H1 (cell line): ENCODE data around the gene HLA-E. TPM values are rescaled to one million over a fixed set of nuclear protein-coding genes. Genes with fewer than 3 reads are reported as not detected.
"Not testable (repeated sequence)": the region's sequence is repeated elsewhere in the genome, so short reads cannot be mapped to it uniquely, and the experiment has no call there.

Experiments
- CTCF ChIA-PET: fragments of 300-600 bp; sonication (Branson Sonifier 250); formaldehyde crosslinking; loops from one replicate; lab custom pipeline; 2021; ENCODE audit not compliant: partially characterized antibody; lab: Charles Lee
- POLR2A ChIA-PET: fragments of 300-600 bp; sonication (Branson Sonifier 250); formaldehyde crosslinking; loops from one replicate; lab custom pipeline; 2021; ENCODE audit warnings: inconsistent platforms; ENCODE audit not compliant: partially characterized antibody; lab: Charles Lee
- DNase-seq, 2 experiments: peaks; one replicate each; pipeline versions ENCODE4 v3.0.0 to v3.0.0-alpha.2; 2010 to 2022; ENCODE audit warnings: low spot score in 2 of 2, low read depth in 1 of 2, mixed read lengths in 1 of 2
- FAIRE-seq: peaks from 2 replicates; lab custom pipeline; 2011; peaks lifted over from hg19 to GRCh38; lab: Jason Lieb, UNC
- H2AFZ ChIP-seq: 2 replicates; pipeline ENCODE4 v1.8.1; 2012; ENCODE audit warnings: low read length, inconsistent platforms
- H2AK5ac ChIP-seq: 2 replicates; pipeline ENCODE4 v1.6.1; 2013; ENCODE audit warnings: low read depth, low read length
- H2BK120ac ChIP-seq: replicated peaks from 2 replicates; pipeline ENCODE3; 2013; ENCODE audit warnings: low read depth, low read length, inconsistent platforms
- H2BK12ac ChIP-seq: 2 replicates; pipeline ENCODE4 v1.6.1; 2013; ENCODE audit warnings: low read depth, low read length
- H2BK15ac ChIP-seq: 2 replicates; pipeline ENCODE4 v1.6.1; 2013; ENCODE audit warnings: low read length
- H2BK20ac ChIP-seq: 2 replicates; pipeline ENCODE4 v1.6.1; 2013; ENCODE audit warnings: low read length
- H2BK5ac ChIP-seq: 2 replicates; pipeline ENCODE4 v1.6.1; 2013; ENCODE audit warnings: low read depth, low read length
- H3K14ac ChIP-seq: 2 replicates; pipeline ENCODE4 v1.6.1; 2013; ENCODE audit warnings: inconsistent platforms; ENCODE audit not compliant: insufficient read length
- H3K18ac ChIP-seq: 2 replicates; pipeline ENCODE4 v1.6.1; 2013; ENCODE audit warnings: low read length; ENCODE audit errors: extremely low read depth
- H3K23ac ChIP-seq: 2 replicates; pipeline ENCODE4 v1.6.1; 2013; ENCODE audit warnings: inconsistent platforms; ENCODE audit not compliant: insufficient read length
- H3K23me2 ChIP-seq: 2 replicates; pipeline ENCODE4 v1.6.1; 2013; ENCODE audit warnings: low read depth, low read length
- H3K27ac ChIP-seq: 2 replicates; pipeline ENCODE4 v1.6.1; 2011; ENCODE audit warnings: low read depth, low read length, inconsistent platforms
- H3K27me3 ChIP-seq, 4 experiments: replicated peaks in 1 of 4; 1 replicate in 1 of 4; 2 replicates in 3 of 4; pipeline versions ENCODE4 v1.6.1 to v1.8.1; 2011 to 2013; ENCODE audit warnings: low read length in 3 of 4, mild to moderate bottlenecking in 3 of 4, inconsistent platforms in 2 of 4, mixed read lengths in 2 of 4, moderate library complexity in 1 of 4; ENCODE audit not compliant: control insufficient read depth in 3 of 4, insufficient read depth in 3 of 4; ENCODE audit errors: extremely low read depth in 1 of 4
- H3K36me3 ChIP-seq, 4 experiments: 2 replicates each; pipeline versions ENCODE4 v1.6.1 to v1.8.1; 2011 to 2013; ENCODE audit warnings: mild to moderate bottlenecking in 4 of 4, low read length in 3 of 4, moderate library complexity in 2 of 4, control low read depth in 1 of 4, inconsistent platforms in 1 of 4; ENCODE audit not compliant: insufficient read depth in 4 of 4, control insufficient read depth in 2 of 4
- H3K4ac ChIP-seq: replicated peaks from 2 replicates; pipeline ENCODE3; 2013; ENCODE audit warnings: low read length, low read depth, mixed read lengths, inconsistent platforms; ENCODE audit not compliant: insufficient read length
- H3K4me1 ChIP-seq, 4 experiments: replicated peaks in 1 of 4; 1 replicate in 1 of 4; 2 replicates in 3 of 4; pipeline versions ENCODE4 v1.6.1 to v1.8.1; 2011 to 2013; ENCODE audit warnings: low read length in 3 of 4, inconsistent platforms in 2 of 4, mixed read lengths in 1 of 4; ENCODE audit not compliant: insufficient read depth in 4 of 4, control insufficient read depth in 3 of 4
- H3K4me2 ChIP-seq, 2 experiments: 2 replicates each; pipeline versions ENCODE4 v1.6.1 to v1.8.1; 2011 to 2013; ENCODE audit warnings: low read depth in 2 of 2, low read length in 2 of 2, control low read depth in 1 of 2, inconsistent platforms in 1 of 2, mild to moderate bottlenecking in 1 of 2; ENCODE audit not compliant: insufficient read depth in 1 of 2
- H3K4me3 ChIP-seq, 4 experiments: fragments of 200-600, 300-600 bp in 1 of 4; sonication (generic), shearing (Covaris generic), sonication (Bioruptor Twin) in 1 of 4; 2 replicates each; pipeline versions ENCODE4 v1.5.1 to v1.8.1; 2011 to 2016; ENCODE audit warnings: low read length in 4 of 4, low read depth in 3 of 4, control low read depth in 2 of 4, inconsistent platforms in 2 of 4, mild to moderate bottlenecking in 2 of 4, mixed read lengths in 1 of 4, moderate library complexity in 1 of 4; ENCODE audit not compliant: insufficient read depth in 2 of 4; ENCODE audit errors: extremely low read depth in 1 of 4
- H3K56ac ChIP-seq: replicated peaks from 2 replicates; pipeline ENCODE3; 2013; ENCODE audit warnings: low read depth, mild to moderate bottlenecking, mixed read lengths, low read length, inconsistent platforms; ENCODE audit not compliant: insufficient read length
- H3K79me1 ChIP-seq: 2 replicates; pipeline ENCODE4 v1.6.1; 2013; ENCODE audit warnings: low read depth, low read length, control low read depth
- H3K79me2 ChIP-seq, 2 experiments: 2 replicates each; pipeline versions ENCODE4 v1.6.1 to v1.8.1; 2012 to 2013; ENCODE audit warnings: low read length in 2 of 2, mild to moderate bottlenecking in 2 of 2, inconsistent platforms in 1 of 2; ENCODE audit not compliant: insufficient read depth in 2 of 2, control insufficient read depth in 1 of 2
- H3K9ac ChIP-seq, 4 experiments: replicated peaks in 1 of 4; 1 replicate in 1 of 4; 2 replicates in 3 of 4; pipeline versions ENCODE4 v1.6.1 to v1.8.1; 2011 to 2013; ENCODE audit warnings: low read depth in 3 of 4, low read length in 3 of 4, control low read depth in 2 of 4, mild to moderate bottlenecking in 2 of 4, moderate library complexity in 2 of 4, inconsistent platforms in 1 of 4; ENCODE audit errors: extremely low read depth in 1 of 4
- H3K9me3 ChIP-seq, 2 experiments: 2 replicates each; pipeline versions ENCODE4 v1.6.1 to v1.8.1; 2012 to 2013; ENCODE audit warnings: mild to moderate bottlenecking in 2 of 2, moderate library complexity in 2 of 2, control low read depth in 1 of 2, inconsistent platforms in 1 of 2, low read depth in 1 of 2, low read length in 1 of 2, mixed read lengths in 1 of 2; ENCODE audit not compliant: insufficient read depth in 2 of 2
- H4K20me1 ChIP-seq, 2 experiments: replicated peaks in 1 of 2; 2 replicates each; pipeline versions ENCODE3 to v1.8.1; 2011 to 2013; ENCODE audit warnings: inconsistent platforms in 2 of 2, low read length in 2 of 2, mild to moderate bottlenecking in 1 of 2; ENCODE audit not compliant: insufficient read depth in 2 of 2, control insufficient read depth in 1 of 2
- H4K5ac ChIP-seq: 2 replicates; pipeline ENCODE4 v1.6.1; 2013; ENCODE audit warnings: low read length, low read depth, mixed read lengths, inconsistent platforms; ENCODE audit not compliant: insufficient read length
- H4K8ac ChIP-seq: 2 replicates; pipeline ENCODE4 v1.8.0; 2013; ENCODE audit warnings: mild to moderate bottlenecking, moderate library complexity, low read length, inconsistent platforms; ENCODE audit not compliant: insufficient read depth; ENCODE audit errors: extremely low read depth
- H4K91ac ChIP-seq: replicated peaks from 2 replicates; pipeline ENCODE3; 2013; ENCODE audit warnings: low read length, mixed read lengths, inconsistent platforms; ENCODE audit not compliant: insufficient read length
- CTCF ChIP-seq, 3 experiments: IDR thresholded peaks; 1 replicate in 2 of 3; 2 replicates in 1 of 3; pipeline versions ENCODE4 v1.5.1 to v1.6.1; 2011; ENCODE audit warnings: low read length in 3 of 3, mild to moderate bottlenecking in 3 of 3, inconsistent platforms in 2 of 3, low read depth in 1 of 3, moderate library complexity in 1 of 3; ENCODE audit not compliant: insufficient read depth in 1 of 3; ENCODE audit errors: control extremely low read depth in 1 of 3
- MAX ChIP-seq: IDR thresholded peaks from 2 replicates; pipeline ENCODE4 v1.6.1; 2012; ENCODE audit warnings: inconsistent platforms
- RAD21 ChIP-seq, 2 experiments: IDR thresholded peaks in 1 of 2; conservative IDR thresholded peaks in 1 of 2; 2 replicates each; pipeline ENCODE4 v1.6.1; 2011; ENCODE audit warnings: low read depth in 2 of 2, low read length in 2 of 2, improper control_type of control experiment in 1 of 2, inconsistent platforms in 1 of 2, mild to moderate bottlenecking in 1 of 2, moderate library complexity in 1 of 2
- SIN3A ChIP-seq, 2 experiments: IDR thresholded peaks in 1 of 2; conservative IDR thresholded peaks in 1 of 2; 2 replicates each; pipeline ENCODE4 v1.6.1; 2011 to 2012; ENCODE audit warnings: low read length in 2 of 2, improper control_type of control experiment in 1 of 2, low read depth in 1 of 2, mild to moderate bottlenecking in 1 of 2
- WGBS, 2 experiments: shearing (Covaris generic) in 1 of 2; methylation state at CpG; one replicate each; pipeline versions ENCODE4 v1.1.6 to v1.1.7; 2013 to 2015; ENCODE audit warnings: low lambda C conversion rate in 2 of 2, mixed read lengths in 2 of 2, inconsistent platforms in 1 of 2, low coverage in 1 of 2, missing lambda C conversion rate in 1 of 2; ENCODE audit not compliant: insufficient replicate concordance in 2 of 2, insufficient coverage in 1 of 2, insufficient read length in 1 of 2; ENCODE audit errors: extremely low coverage in 1 of 2, missing lambda C conversion rate in 1 of 2; 5-methylcytosine and 5-hydroxymethylcytosine counted together
- polyA plus RNA-seq, 7 experiments: library from polyadenylated mRNA; depleted of rRNA in 3 of 7; stranded (reverse) in 5 of 7; unstranded in 2 of 7; fragments of >200 nt in 5 of 7; fragments of 200-250 nt in 2 of 7; gene quantifications; 1 replicate in 5 of 7; 2 replicates in 1 of 7; 4 replicates in 1 of 7; pipeline versions ENCODE4 v1.2.1 to v1.2.3, GENCODE V29; 2011 to 2013; ENCODE audit warnings: missing spikeins in 2 of 7, mixed read lengths in 2 of 7
- total RNA-seq: library from RNA; stranded (reverse); fragmentation: NEBNext Ultra II Directional; extraction: Animal tissue kit (Norgen Biotek cat#: 25700); gene quantifications from 2 replicates; pipeline ENCODE4 v1.2.1, GENCODE V29; 2021

HLA-E gene
- total and polyA plus RNA-seq, 2 of the 8 experiments (the other 6 are each of a cell fraction or from before 2014, with no cell fraction given) = 20.2 to 28.0 TPM

DNA sequence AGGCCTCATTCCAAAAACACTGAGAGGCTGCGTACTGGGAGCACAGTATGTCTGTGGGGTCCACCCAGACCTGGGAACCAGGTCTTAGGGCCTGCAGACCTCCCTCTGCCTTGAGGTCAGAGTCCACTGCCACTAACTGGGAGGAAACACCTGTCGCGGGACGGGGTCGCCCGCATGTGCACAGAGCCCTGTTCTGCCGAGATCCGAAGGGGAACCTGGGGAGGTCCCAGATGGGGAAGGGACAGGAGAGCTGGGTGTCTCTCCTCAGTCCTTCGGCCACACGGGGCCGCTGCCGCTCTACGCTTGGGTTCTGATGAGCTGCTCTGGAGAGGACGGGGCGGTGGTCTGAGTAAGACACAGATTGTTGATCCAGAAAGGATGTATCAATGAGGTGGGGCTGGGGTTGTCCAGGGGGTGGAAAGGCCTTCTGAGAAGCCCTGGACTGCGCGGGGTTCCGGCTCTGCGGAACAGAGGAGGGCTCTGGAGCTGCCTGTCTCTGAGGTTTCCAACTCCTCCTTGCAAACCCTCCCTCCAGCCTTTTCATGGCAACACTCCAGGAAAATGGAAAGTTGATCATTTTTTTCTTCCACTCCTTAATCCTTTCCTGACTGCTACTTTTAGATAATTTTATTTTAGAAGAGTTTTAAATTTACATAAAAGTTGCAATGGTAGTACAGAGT is 7.2 kb upstream of the HLA-E start:
- not testable (repeated sequence) for H3K18ac ChIP-seq, H2BK20ac ChIP-seq, H3K79me2 ChIP-seq, H3K23ac ChIP-seq, H3K23me2 ChIP-seq, H4K91ac ChIP-seq, H3K9ac ChIP-seq, H3K36me3 ChIP-seq, H3K56ac ChIP-seq, H4K5ac ChIP-seq, H3K14ac ChIP-seq, H3K27ac ChIP-seq, H2BK15ac ChIP-seq, H4K20me1 ChIP-seq, H3K79me1 ChIP-seq, H4K8ac ChIP-seq, H2BK12ac ChIP-seq, H2BK120ac ChIP-seq, H3K4ac ChIP-seq, H3K4me1 ChIP-seq, H3K9me3 ChIP-seq, H2BK5ac ChIP-seq, H2AK5ac ChIP-seq
- peak; percentile 60 to 93 for DNase-seq
- ChIA-PET POLR2A (interaction anchor here (0.7 to 1.9 kb wide), 5 partner anchors 16 to 114 kb away, joined by 3 to 5 read pairs (median 3); no protein-coding TSS in a partner anchor), CTCF (interaction anchor here (0.6 to 9.9 kb wide), 21 partner anchors 8 to 240 kb away, joined by 3 to 326 read pairs (median 4); no protein-coding TSS in a partner anchor)
- 6% methylated on average over 19 of the region's 19 CpGs; no CpG with 5 or more reads in 1 of the 2 experiments for WGBS, 2 experiments
- peak overlapping the region; percentile 39 to 80 for H3K4me2 ChIP-seq
- H3K27me3 ChIP-seq = peaks cover 7 to 23% (median 17%) of the 10 kb centered on the region in 4 experiments; a peak in 6 of 7 replicates
- peak overlapping the region; percentile 92 for H2AFZ ChIP-seq
- TF ChIP-seq MAX = 0 out of 2 replicates have a peak, but pooled peaks have one; percentile 29
- 0 out of 4 replicates have a peak, but pooled peaks of 1 of the 2 experiments have one; percentile 46 for TF ChIP-seq SIN3A (conservative IDR thresholded peaks at IDR 0.05 in 1 of 2, IDR thresholded peaks at IDR 0.05 in 1 of 2; ENCODE audit: low read depth in 1 of 2, low read length in 2 of 2)
- peak; percentile 88 to 93 (median 92) for TF ChIP-seq CTCF (IDR thresholded peaks at IDR 0.05; ENCODE audit: control extremely low read depth in 1 of 3, insufficient read depth in 1 of 3, low read depth in 1 of 3, low read length in 3 of 3)
- peak; percentile 92 to 93 for TF ChIP-seq RAD21 (IDR thresholded peaks at IDR 0.05 in 1 of 2, conservative IDR thresholded peaks at IDR 0.05 in 1 of 2; ENCODE audit: low read depth in 2 of 2, low read length in 2 of 2)
- FAIRE-seq = peak; percentile 48
- peak overlapping the region in 3 of 4 experiments; percentile 27 to 53 (median 40); a peak in 6 of 8 replicates for H3K4me3 ChIP-seq
